ENCODE data around the gene RNASE13.
"Not testable (repeated sequence)": the region's sequence is repeated elsewhere in the genome, so short reads cannot be mapped to it uniquely, and the experiment has no call there.

RNASE13 gene

DNA sequence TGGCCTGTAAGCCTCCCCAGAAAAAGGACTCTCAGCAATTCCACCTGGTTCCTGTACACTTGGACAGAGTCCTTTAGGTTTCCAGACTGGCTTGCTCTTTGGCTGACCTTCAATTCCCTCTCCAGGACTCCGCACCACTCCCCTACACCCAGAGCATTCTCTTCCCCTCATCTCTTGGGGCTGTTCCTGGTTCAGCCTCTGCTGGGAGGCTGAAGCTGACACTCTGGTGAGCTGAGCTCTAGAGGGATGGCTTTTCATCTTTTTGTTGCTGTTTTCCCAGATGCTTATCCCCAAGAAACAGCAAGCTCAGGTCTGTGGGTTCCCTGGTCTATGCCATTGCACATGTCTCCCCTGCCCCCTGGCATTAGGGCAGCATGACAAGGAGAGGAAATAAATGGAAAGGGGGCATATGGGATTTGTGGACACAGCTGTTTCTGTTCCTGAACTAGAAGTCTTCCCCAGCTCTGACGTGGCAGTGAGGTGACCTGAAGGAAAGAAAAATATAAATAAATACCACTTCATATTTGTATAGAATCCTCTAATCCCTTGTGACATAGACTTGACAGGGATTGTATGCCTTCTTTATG lies 8.9 kb upstream of the RNASE13 start:
- Histone ChIP-seq H3K9ac (ENCODE audit: low read length in 5 of 5) (peak overlapping the region in 2 of 5 donors; percentile 27 to 34), H3K27me3 (ENCODE audit: control insufficient read depth in 5 of 5, insufficient read depth in 4 of 5, low read length in 5 of 5) (no peaks in the 10 kb centered on the region), H3K36me3 (ENCODE audit: control insufficient read depth in 5 of 5, insufficient read depth in 5 of 5, low read length in 5 of 5) (no peaks in the 10 kb centered on the region), H3K4me1 (ENCODE audit: control insufficient read depth in 5 of 5, insufficient read depth in 5 of 5, low read length in 5 of 5) (peaks cover 15 to 58% (median 54%) of the 10 kb centered on the region in 5 donors), H3K4me3 (ENCODE audit: low read depth in 1 of 5, low read length in 5 of 5) (peak overlapping the region in 1 of 5 donors; percentile 2), H3K9me3 (ENCODE audit: control insufficient read depth in 5 of 5, low read length in 5 of 5) (no peaks in the 10 kb centered on the region), H3K27ac (ENCODE audit: low read depth, low read length) (peak overlapping the region; percentile 86)

DNA sequence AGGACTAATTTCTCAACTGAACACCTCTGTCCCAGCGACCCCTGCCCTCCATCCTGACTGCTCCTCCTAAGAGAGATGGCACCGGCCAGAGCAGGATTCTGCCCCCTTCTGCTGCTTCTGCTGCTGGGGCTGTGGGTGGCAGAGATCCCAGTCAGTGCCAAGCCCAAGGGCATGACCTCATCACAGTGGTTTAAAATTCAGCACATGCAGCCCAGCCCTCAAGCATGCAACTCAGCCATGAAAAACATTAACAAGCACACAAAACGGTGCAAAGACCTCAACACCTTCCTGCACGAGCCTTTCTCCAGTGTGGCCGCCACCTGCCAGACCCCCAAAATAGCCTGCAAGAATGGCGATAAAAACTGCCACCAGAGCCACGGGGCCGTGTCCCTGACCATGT lies 8.3 kb upstream of the RNASE13 start:
- Histone ChIP-seq H3K36me3 (ENCODE audit: control insufficient read depth in 5 of 5, insufficient read depth in 5 of 5, low read length in 5 of 5) (no peaks in the 10 kb centered on the region), H3K4me3 (ENCODE audit: low read depth in 1 of 5, low read length in 5 of 5) (no peak overlapping the region), H3K9ac (ENCODE audit: low read length in 5 of 5) (peak overlapping the region in 1 of 5 donors; percentile 9), H3K27me3 (ENCODE audit: control insufficient read depth in 5 of 5, insufficient read depth in 4 of 5, low read length in 5 of 5) (no peaks in the 10 kb centered on the region), H3K4me1 (ENCODE audit: control insufficient read depth in 5 of 5, insufficient read depth in 5 of 5, low read length in 5 of 5) (peaks cover 15 to 54% (median 53%) of the 10 kb centered on the region in 5 donors), H3K27ac (ENCODE audit: low read depth, low read length) (peak overlapping the region; percentile 86), H3K9me3 (ENCODE audit: control insufficient read depth in 5 of 5, low read length in 5 of 5) (no peaks in the 10 kb centered on the region)

DNA sequence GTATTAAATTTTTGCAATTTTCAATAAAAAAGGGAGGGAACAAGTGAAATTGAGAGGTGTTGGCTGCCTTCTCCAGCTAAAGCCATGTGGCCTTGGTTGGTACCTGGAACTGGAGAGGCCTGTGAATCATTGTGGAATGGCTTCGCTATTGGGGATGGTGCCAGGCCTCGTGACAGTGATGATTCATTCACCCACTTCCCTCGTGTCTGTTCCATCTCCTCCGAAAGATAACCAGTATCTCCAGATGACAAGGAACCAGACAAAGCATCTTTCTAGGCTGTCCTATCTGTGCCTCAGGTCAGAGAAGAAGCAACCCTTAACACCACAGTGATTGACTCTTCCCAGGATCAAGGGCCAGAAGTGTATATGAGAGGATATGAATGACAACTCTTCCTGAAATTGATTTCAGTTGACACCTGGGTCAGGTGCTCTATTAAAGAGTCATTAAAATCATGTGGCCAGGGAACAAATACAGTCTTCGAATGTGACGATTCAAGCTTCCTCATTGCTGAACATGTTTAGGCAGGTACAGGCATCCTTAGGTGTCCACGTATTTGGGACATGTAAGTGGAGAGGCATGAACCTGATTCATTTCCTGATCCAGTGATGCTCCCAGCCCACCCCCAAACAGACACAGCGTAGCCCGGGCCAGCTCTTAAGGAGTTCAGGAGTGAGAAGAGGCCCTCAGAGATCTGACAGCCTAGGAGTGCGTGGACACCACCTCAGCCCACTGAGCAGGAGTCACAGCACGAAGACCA lies 7.2 kb upstream of the RNASE13 start, which contains the start of gene RNASE7:
Gene RNASE7, plus strand, starts transcription at position 687 of the 758 bp plus-strand sequence. CDS start 631 bp downstream, outside the sequence.
- Histone ChIP-seq H3K9me3 (ENCODE audit: control insufficient read depth in 5 of 5, low read length in 5 of 5) (no peaks in the 10 kb centered on the region), H3K27ac (ENCODE audit: low read depth, low read length) (peak within 1 kb of the TSS; percentile 86), H3K36me3 (ENCODE audit: control insufficient read depth in 5 of 5, insufficient read depth in 5 of 5, low read length in 5 of 5) (no peaks in the 10 kb centered on the region), H3K4me3 (ENCODE audit: low read depth in 1 of 5, low read length in 5 of 5) (no peak within 1 kb of the TSS), H3K9ac (ENCODE audit: low read length in 5 of 5) (peak within 1 kb of the TSS in 2 of 5 donors; percentile 8 to 9), H3K27me3 (ENCODE audit: control insufficient read depth in 5 of 5, insufficient read depth in 4 of 5, low read length in 5 of 5) (no peaks in the 10 kb centered on the region), H3K4me1 (ENCODE audit: control insufficient read depth in 5 of 5, insufficient read depth in 5 of 5, low read length in 5 of 5) (peaks cover 13 to 53% (median 46%) of the 10 kb centered on the region in 5 donors)

DNA sequence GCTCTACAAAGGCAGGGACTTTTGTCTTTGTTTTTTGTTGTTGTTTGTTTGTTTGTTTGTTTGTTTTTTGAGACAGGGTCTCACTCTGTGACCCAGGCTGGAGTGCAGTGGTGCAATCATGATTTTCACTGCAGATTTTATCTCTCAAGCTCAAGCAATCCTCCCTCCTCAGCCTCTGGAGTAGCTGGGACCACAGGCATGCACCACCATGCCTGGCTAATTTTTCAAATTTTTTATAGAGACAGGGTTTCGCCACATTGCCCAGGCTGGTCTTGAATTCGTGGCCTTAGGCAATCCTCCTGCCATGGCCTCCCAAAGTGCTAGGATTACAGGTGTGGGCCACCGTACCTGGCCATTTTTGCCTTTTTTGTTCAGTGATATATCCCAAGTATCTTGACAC lies 6.3 kb upstream of the RNASE13 start:
- H3K27ac ChIP-seq (ENCODE audit: low read depth, low read length): peak overlapping the region; percentile 55
- not testable (repeated sequence) for H3K9me3 ChIP-seq (ENCODE audit: control insufficient read depth in 5 of 5, low read length in 5 of 5); H3K36me3 ChIP-seq (ENCODE audit: control insufficient read depth in 5 of 5, insufficient read depth in 5 of 5, low read length in 5 of 5); H3K27me3 ChIP-seq (ENCODE audit: control insufficient read depth in 5 of 5, insufficient read depth in 4 of 5, low read length in 5 of 5); H3K4me3 ChIP-seq (ENCODE audit: low read depth in 1 of 5, low read length in 5 of 5)
- H3K4me1 ChIP-seq (ENCODE audit: control insufficient read depth in 5 of 5, insufficient read depth in 5 of 5, low read length in 5 of 5): peaks cover 13 to 53% (median 46%) of the 10 kb centered on the region in 5 donors
- H3K9ac ChIP-seq (ENCODE audit: low read length in 5 of 5): peak overlapping the region in 1 of 5 donors; percentile 38

DNA sequence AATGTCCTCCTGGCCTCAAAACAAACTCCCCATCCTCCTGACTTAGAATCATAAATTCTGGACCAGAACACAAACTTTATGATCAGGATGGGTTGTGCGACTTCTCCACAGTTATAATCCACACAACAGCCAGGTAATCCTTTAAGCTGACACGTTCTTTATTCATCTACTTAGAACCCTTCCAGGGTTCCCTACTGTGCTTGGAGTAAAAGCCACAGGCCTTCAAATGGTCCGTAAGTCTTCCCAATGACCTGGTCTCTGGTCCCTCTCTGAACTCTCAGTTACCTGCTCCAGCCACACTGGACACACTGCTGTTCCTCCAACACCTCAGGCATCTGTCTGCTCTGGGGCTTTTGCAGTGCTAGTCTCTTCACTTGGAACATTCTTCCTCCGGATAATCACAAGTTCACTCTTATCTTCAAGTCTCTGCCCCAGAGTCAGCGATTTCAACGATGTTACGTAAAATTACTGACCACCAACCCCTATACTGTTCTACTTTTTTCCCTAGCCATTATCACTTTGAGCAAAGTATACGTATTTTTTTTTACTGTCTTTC lies 5.8 kb upstream of the RNASE13 start:
- Histone ChIP-seq H3K9ac (ENCODE audit: low read length in 5 of 5) (peak overlapping the region in 1 of 5 donors; percentile 38), H3K36me3 (ENCODE audit: control insufficient read depth in 5 of 5, insufficient read depth in 5 of 5, low read length in 5 of 5) (no peaks in the 10 kb centered on the region), H3K9me3 (ENCODE audit: control insufficient read depth in 5 of 5, low read length in 5 of 5) (no peaks in the 10 kb centered on the region), H3K4me1 (ENCODE audit: control insufficient read depth in 5 of 5, insufficient read depth in 5 of 5, low read length in 5 of 5) (peaks cover 13 to 53% (median 46%) of the 10 kb centered on the region in 5 donors), H3K27me3 (ENCODE audit: control insufficient read depth in 5 of 5, insufficient read depth in 4 of 5, low read length in 5 of 5) (no peaks in the 10 kb centered on the region), H3K4me3 (ENCODE audit: low read depth in 1 of 5, low read length in 5 of 5) (no peak overlapping the region), H3K27ac (ENCODE audit: low read depth, low read length) (peak overlapping the region; percentile 55)

DNA sequence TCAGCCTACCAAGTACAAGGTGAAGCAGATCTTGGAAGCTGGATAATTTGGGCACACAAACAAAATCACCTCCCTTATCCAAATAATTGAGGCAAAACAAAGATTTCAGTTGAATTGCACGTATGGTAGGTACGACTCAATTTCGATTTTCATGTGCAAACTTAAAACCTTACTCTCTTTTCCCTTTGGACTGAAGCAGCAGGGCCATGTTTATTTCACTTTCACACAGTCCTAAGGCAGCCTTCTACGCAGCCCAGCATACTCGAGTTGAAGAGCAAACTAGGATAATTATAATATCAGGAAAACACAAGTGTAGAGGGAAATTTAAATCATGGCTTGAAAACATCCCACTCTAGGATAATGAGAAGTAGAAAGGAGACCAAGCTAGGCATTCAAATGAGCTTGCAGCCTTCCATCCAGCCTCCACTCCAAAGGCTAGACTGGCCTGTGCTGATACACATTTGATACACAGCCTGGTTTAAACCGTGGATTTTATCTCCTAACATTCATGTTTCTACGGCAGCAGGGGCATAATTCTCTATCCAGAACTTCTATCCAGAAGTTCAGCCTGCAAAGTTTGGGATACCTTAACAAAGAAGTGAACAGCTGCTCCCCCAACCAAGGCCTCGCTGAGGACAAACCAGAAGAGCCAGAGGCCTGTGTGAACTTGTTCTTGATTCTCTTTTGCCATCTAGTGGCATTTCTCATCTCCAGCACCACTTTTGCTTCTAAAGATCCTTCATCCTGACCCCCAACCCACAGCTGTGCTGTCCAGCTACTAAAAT lies 5.2 kb upstream of the RNASE13 start:
- H3K4me3 ChIP-seq (ENCODE audit: low read depth in 1 of 5, low read length in 5 of 5): no peak overlapping the region
- peaks cover 13 to 48% (median 42%) of the 10 kb centered on the region in 5 donors for H3K4me1 ChIP-seq (ENCODE audit: control insufficient read depth in 5 of 5, insufficient read depth in 5 of 5, low read length in 5 of 5)
- peak overlapping the region in 3 of 5 donors; percentile 9 to 40 (median 24) for H3K9ac ChIP-seq (ENCODE audit: low read length in 5 of 5)
- H3K27me3 ChIP-seq (ENCODE audit: control insufficient read depth in 5 of 5, insufficient read depth in 4 of 5, low read length in 5 of 5): no peaks in the 10 kb centered on the region
- H3K9me3 ChIP-seq (ENCODE audit: control insufficient read depth in 5 of 5, low read length in 5 of 5): no peaks in the 10 kb centered on the region
- H3K27ac ChIP-seq (ENCODE audit: low read depth, low read length): peak overlapping the region; percentile 55
- no peaks in the 10 kb centered on the region for H3K36me3 ChIP-seq (ENCODE audit: control insufficient read depth in 5 of 5, insufficient read depth in 5 of 5, low read length in 5 of 5)

DNA sequence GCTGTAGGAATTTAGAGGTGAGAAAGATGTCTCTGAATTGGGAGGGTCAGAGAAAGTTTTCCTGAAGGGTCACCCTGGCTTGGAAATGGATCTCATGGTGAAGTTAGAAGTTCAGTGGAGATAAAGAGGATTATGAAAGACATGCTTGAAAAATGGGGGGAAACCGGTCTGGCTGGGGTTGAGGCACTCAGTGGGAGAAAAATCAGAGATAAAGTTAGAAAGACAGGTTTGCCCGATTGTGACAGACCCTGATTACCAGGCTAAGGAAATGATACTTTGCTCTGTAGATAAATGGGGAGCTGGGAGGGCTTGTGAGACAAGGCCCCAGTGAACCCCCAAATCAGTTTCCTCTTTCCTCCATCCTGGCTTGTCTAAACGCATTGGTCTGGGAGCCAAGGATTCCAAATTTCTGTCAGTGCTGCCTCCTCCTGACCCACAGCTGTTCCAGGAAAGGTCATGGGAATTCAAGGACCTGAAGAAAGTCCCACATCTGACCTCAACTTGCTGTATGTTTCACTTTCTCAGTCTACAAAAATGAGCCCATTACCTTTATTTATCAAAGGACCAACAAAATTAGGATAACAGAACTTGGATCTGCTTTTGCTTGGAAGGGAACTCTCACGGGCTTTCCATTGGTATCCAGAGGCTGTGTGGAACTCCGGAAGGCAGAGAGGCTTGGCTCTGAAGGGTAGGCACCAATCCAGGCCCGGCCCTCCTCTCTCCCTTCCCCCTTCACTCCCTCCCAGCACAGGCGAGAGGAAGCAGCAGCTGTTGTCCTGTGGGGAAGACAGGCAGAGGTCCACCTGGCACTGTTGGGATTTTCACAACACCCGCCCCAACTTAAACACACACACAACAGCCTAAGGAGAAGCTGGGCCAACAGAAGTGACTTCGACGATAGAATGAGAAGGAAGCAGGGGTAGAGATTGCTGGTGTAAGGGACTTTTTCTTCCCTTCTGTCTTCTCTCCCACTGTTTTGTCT lies 4.1 kb upstream of the RNASE13 start:
- H3K27ac ChIP-seq (ENCODE audit: low read depth, low read length): peak overlapping the region; percentile 55
- H3K4me1 ChIP-seq (ENCODE audit: control insufficient read depth in 5 of 5, insufficient read depth in 5 of 5, low read length in 5 of 5): peaks cover 12 to 37% (median 32%) of the 10 kb centered on the region in 5 donors
- peak overlapping the region in 1 of 5 donors; percentile 31 for H3K4me3 ChIP-seq (ENCODE audit: low read depth in 1 of 5, low read length in 5 of 5)

DNA sequence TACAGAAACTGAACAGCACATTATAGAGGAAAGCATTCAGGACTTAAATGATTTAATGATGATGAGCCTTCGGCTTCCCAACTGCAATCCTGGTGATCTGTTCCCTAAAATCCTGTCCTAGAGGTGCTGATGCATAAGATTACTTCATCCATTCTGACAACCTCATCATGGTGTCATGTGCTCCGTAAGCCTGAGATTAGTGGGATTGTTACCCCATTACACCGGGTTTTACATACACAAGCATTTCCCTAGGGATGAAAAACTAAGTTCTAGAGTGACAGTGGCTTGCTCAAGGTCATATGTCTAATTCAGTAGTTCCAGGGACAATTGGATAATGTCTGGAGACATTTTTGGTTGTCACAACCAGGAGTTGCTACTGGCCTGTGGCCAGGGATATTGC lies 2.5 kb upstream of the RNASE13 start:
- H3K27me3 ChIP-seq (ENCODE audit: control insufficient read depth in 5 of 5, insufficient read depth in 4 of 5, low read length in 5 of 5): no peaks in the 10 kb centered on the region
- no peaks in the 10 kb centered on the region for H3K9me3 ChIP-seq (ENCODE audit: control insufficient read depth in 5 of 5, low read length in 5 of 5)
- no peak overlapping the region for H3K9ac ChIP-seq (ENCODE audit: low read length in 5 of 5)
- H3K27ac ChIP-seq (ENCODE audit: low read depth, low read length): no peak overlapping the region
- peaks cover 6 to 23% (median 20%) of the 10 kb centered on the region in 5 donors for H3K4me1 ChIP-seq (ENCODE audit: control insufficient read depth in 5 of 5, insufficient read depth in 5 of 5, low read length in 5 of 5)
- no peaks in the 10 kb centered on the region for H3K36me3 ChIP-seq (ENCODE audit: control insufficient read depth in 5 of 5, insufficient read depth in 5 of 5, low read length in 5 of 5)
- no peak overlapping the region for H3K4me3 ChIP-seq (ENCODE audit: low read depth in 1 of 5, low read length in 5 of 5)

More for the DNA sequence above, 4.1 kb upstream of the RNASE13 start:
- H3K27me3 ChIP-seq (ENCODE audit: control insufficient read depth in 5 of 5, insufficient read depth in 4 of 5, low read length in 5 of 5): no peaks in the 10 kb centered on the region
- no peaks in the 10 kb centered on the region for H3K9me3 ChIP-seq (ENCODE audit: control insufficient read depth in 5 of 5, low read length in 5 of 5)
- H3K36me3 ChIP-seq (ENCODE audit: control insufficient read depth in 5 of 5, insufficient read depth in 5 of 5, low read length in 5 of 5): no peaks in the 10 kb centered on the region
- peak overlapping the region in 4 of 5 donors; percentile 9 to 58 (median 37) for H3K9ac ChIP-seq (ENCODE audit: low read length in 5 of 5)

DNA sequence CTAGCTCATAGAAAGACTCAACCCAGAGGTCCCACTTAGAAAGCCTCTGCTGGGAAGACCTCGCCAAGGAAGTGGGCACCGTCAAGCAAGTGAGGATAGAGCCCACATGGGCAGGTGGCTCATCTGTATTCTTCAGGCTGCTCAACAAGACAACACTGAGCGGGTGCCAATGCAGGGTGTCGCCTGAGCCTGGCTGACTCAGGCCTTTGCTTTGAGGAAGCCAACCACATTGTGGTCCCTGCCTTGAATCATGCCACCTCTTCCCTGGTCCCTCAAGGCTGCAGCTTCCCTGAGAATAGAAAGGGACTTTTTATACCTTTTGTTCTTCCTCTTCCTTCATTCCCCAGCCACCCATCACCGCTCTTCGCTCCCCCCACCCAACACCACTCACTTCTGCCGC lies 2.1 kb upstream of the RNASE13 start:
- H3K36me3 ChIP-seq (ENCODE audit: control insufficient read depth in 5 of 5, insufficient read depth in 5 of 5, low read length in 5 of 5): no peaks in the 10 kb centered on the region
- H3K9me3 ChIP-seq (ENCODE audit: control insufficient read depth in 5 of 5, low read length in 5 of 5): no peaks in the 10 kb centered on the region
- no peak overlapping the region for H3K9ac ChIP-seq (ENCODE audit: low read length in 5 of 5)
- H3K27me3 ChIP-seq (ENCODE audit: control insufficient read depth in 5 of 5, insufficient read depth in 4 of 5, low read length in 5 of 5): no peaks in the 10 kb centered on the region
- H3K4me1 ChIP-seq (ENCODE audit: control insufficient read depth in 5 of 5, insufficient read depth in 5 of 5, low read length in 5 of 5): peaks cover 6 to 21% (median 20%) of the 10 kb centered on the region in 5 donors
- H3K4me3 ChIP-seq (ENCODE audit: low read depth in 1 of 5, low read length in 5 of 5): no peak overlapping the region
- no peak overlapping the region for H3K27ac ChIP-seq (ENCODE audit: low read depth, low read length)
